ENCODE data around the gene IL22. TPM values are rescaled to one million over a fixed set of nuclear protein-coding genes. Genes with fewer than 3 reads are reported as not detected.

The IL22 gene
- total and polyA plus RNA-seq, 2 donors (not counting 1 experiment from before 2014, with no cell fraction given), result not detected

GRCh38 chr12:68250454-68250853 lies 3.0 kb downstream of the IL22 start:
- H3K27me3 ChIP-seq (ENCODE audit: control insufficient read depth, insufficient read depth, low read length), result no peaks in the 10 kb centered on the region
- H3K9ac ChIP-seq (ENCODE audit: insufficient read depth, low read length), result no peak overlapping the region
- no peak overlapping the region for H3K4me2 ChIP-seq (ENCODE audit: extremely low read depth, insufficient read depth, low read length)
- no peak overlapping the region for H3K4me3 ChIP-seq (replicated peaks in 1 of 4; ENCODE audit: control extremely low read depth in 1 of 4, insufficient read depth in 1 of 4, low read depth in 3 of 4, low read length in 4 of 4)
- H3K27ac ChIP-seq (ENCODE audit: insufficient read depth, low read length), result no peak overlapping the region
- DNase-seq (ENCODE audit: low read depth in 2 of 2), result peak in 1 of 2 donors; percentile 38
- no peaks in the 10 kb centered on the region for H4K20me1 ChIP-seq (ENCODE audit: control insufficient read depth, extremely low read depth, insufficient read depth, low read length)
- no peaks in the 10 kb centered on the region for H3K9me3 ChIP-seq (ENCODE audit: control insufficient read depth, insufficient read depth, low read depth, low read length)
- H3K79me2 ChIP-seq (ENCODE audit: control insufficient read depth, insufficient read depth, low read length), result no peaks in the 10 kb centered on the region
- H2AFZ ChIP-seq (ENCODE audit: low read length), result no peak overlapping the region
- H3K4me1 ChIP-seq (ENCODE audit: control insufficient read depth, extremely low read depth, insufficient read depth, low read length), result no peaks in the 10 kb centered on the region
- no peak for TF ChIP-seq EZH2 (IDR thresholded peaks at IDR 0.05; ENCODE audit: low read length, missing control alignments)
- TF ChIP-seq CTCF (conservative IDR thresholded peaks at IDR 0.05 in 1 of 2, IDR thresholded peaks at IDR 0.05 in 1 of 2; ENCODE audit: low read depth in 1 of 2, low read length in 2 of 2), result no peak
- no peaks in the 10 kb centered on the region for H3K36me3 ChIP-seq (ENCODE audit: control insufficient read depth, insufficient read depth, low read length)

GRCh38 chr12:68247785-68248184 lies 5.6 kb downstream of the IL22 start:
- TF ChIP-seq EZH2 (IDR thresholded peaks at IDR 0.05; ENCODE audit: low read length, missing control alignments), result no peak
- no peak for TF ChIP-seq CTCF (conservative IDR thresholded peaks at IDR 0.05 in 1 of 2, IDR thresholded peaks at IDR 0.05 in 1 of 2; ENCODE audit: low read depth in 1 of 2, low read length in 2 of 2)
- Histone ChIP-seq H3K4me1 (ENCODE audit: control insufficient read depth, extremely low read depth, insufficient read depth, low read length) (no peaks in the 10 kb centered on the region), H3K4me3 (replicated peaks in 1 of 4; ENCODE audit: control extremely low read depth in 1 of 4, insufficient read depth in 1 of 4, low read depth in 3 of 4, low read length in 4 of 4) (no peak overlapping the region), H3K79me2 (ENCODE audit: control insufficient read depth, insufficient read depth, low read length) (no peaks in the 10 kb centered on the region), H3K9ac (ENCODE audit: insufficient read depth, low read length) (no peak overlapping the region), H3K9me3 (ENCODE audit: control insufficient read depth, insufficient read depth, low read depth, low read length) (no peaks in the 10 kb centered on the region), H2AFZ (ENCODE audit: low read length) (no peak overlapping the region), H4K20me1 (ENCODE audit: control insufficient read depth, extremely low read depth, insufficient read depth, low read length) (no peaks in the 10 kb centered on the region), H3K27ac (ENCODE audit: insufficient read depth, low read length) (no peak overlapping the region), H3K4me2 (ENCODE audit: extremely low read depth, insufficient read depth, low read length) (no peak overlapping the region), H3K27me3 (ENCODE audit: control insufficient read depth, insufficient read depth, low read length) (no peaks in the 10 kb centered on the region), H3K36me3 (ENCODE audit: control insufficient read depth, insufficient read depth, low read length) (no peaks in the 10 kb centered on the region)
- no peak for DNase-seq (ENCODE audit: low read depth in 2 of 2)

GRCh38 chr12:68246350-68246749 lies 7.1 kb downstream of the IL22 start:
- no peaks in the 10 kb centered on the region for H3K36me3 ChIP-seq (ENCODE audit: control insufficient read depth, insufficient read depth, low read length)
- H3K27me3 ChIP-seq (ENCODE audit: control insufficient read depth, insufficient read depth, low read length), result no peaks in the 10 kb centered on the region
- no peak overlapping the region for H3K4me2 ChIP-seq (ENCODE audit: extremely low read depth, insufficient read depth, low read length)
- no peaks in the 10 kb centered on the region for H3K79me2 ChIP-seq (ENCODE audit: control insufficient read depth, insufficient read depth, low read length)
- no peak for DNase-seq (ENCODE audit: low read depth in 2 of 2)
- H3K4me1 ChIP-seq (ENCODE audit: control insufficient read depth, extremely low read depth, insufficient read depth, low read length), result no peaks in the 10 kb centered on the region
- no peak overlapping the region for H3K27ac ChIP-seq (ENCODE audit: insufficient read depth, low read length)
- H3K9me3 ChIP-seq (ENCODE audit: control insufficient read depth, insufficient read depth, low read depth, low read length), result no peaks in the 10 kb centered on the region
- no peaks in the 10 kb centered on the region for H4K20me1 ChIP-seq (ENCODE audit: control insufficient read depth, extremely low read depth, insufficient read depth, low read length)
- no peak overlapping the region for H3K9ac ChIP-seq (ENCODE audit: insufficient read depth, low read length)
- TF ChIP-seq EZH2 (IDR thresholded peaks at IDR 0.05; ENCODE audit: low read length, missing control alignments) (no peak), CTCF (conservative IDR thresholded peaks at IDR 0.05 in 1 of 2, IDR thresholded peaks at IDR 0.05 in 1 of 2; ENCODE audit: low read depth in 1 of 2, low read length in 2 of 2) (no peak)
- H2AFZ ChIP-seq (ENCODE audit: low read length), result no peak overlapping the region
- H3K4me3 ChIP-seq (replicated peaks in 1 of 4; ENCODE audit: control extremely low read depth in 1 of 4, insufficient read depth in 1 of 4, low read depth in 3 of 4, low read length in 4 of 4), result no peak overlapping the region
